ENCODE results near the gene CFAP57.

The CFAP57 gene

DNA sequence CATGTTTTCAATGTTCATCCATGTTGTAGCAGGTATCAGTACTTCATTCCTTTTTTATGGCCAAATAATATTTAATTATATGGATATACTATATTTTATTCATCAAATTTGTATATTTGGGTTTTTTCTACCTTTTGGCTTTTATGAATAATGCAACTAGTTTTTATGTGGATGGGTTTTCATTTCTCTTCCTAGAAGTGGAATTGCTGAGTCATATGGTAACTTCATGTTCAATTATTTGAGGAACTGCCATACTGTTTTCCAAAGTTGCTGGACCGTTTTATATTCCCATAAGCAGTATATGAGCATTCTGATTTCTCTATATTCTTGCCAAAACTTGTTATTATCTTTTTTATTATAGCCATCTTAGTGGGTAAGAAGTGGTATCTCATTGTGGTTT is 16.0 kb downstream of the CFAP57 start:
- H3K27ac ChIP-seq (ENCODE audit: low read length), result no peak overlapping the region
- no peak overlapping the region for H3K9ac ChIP-seq (ENCODE audit: low read depth, low read length)
- no peak overlapping the region for H3K4me3 ChIP-seq (ENCODE audit: low read depth in 1 of 2, low read length in 2 of 2)
- ATAC-seq (ENCODE audit: insufficient read depth, low read depth) (no peak), DNase-seq (no peak)
- H3K79me2 ChIP-seq (ENCODE audit: insufficient read depth, low read length), result no peaks in the 10 kb centered on the region
- no peak overlapping the region for H2AFZ ChIP-seq (ENCODE audit: low read depth, low read length)
- H4K20me1 ChIP-seq (ENCODE audit: insufficient read depth, low read length), result no peaks in the 10 kb centered on the region
- H3K4me2 ChIP-seq (ENCODE audit: insufficient read depth, low read length), result no peak overlapping the region
- no peaks in the 10 kb centered on the region for H3K36me3 ChIP-seq (ENCODE audit: insufficient read depth, low read length)
- H3K4me1 ChIP-seq (ENCODE audit: insufficient read depth, low read length), result no peaks in the 10 kb centered on the region
- no peaks in the 10 kb centered on the region for H3K9me3 ChIP-seq (ENCODE audit: insufficient read depth, low read length, severe bottlenecking)
- H3K27me3 ChIP-seq (ENCODE audit: insufficient read depth, low read length, poor library complexity), result no peaks in the 10 kb centered on the region
- TF ChIP-seq, protein P1, sequence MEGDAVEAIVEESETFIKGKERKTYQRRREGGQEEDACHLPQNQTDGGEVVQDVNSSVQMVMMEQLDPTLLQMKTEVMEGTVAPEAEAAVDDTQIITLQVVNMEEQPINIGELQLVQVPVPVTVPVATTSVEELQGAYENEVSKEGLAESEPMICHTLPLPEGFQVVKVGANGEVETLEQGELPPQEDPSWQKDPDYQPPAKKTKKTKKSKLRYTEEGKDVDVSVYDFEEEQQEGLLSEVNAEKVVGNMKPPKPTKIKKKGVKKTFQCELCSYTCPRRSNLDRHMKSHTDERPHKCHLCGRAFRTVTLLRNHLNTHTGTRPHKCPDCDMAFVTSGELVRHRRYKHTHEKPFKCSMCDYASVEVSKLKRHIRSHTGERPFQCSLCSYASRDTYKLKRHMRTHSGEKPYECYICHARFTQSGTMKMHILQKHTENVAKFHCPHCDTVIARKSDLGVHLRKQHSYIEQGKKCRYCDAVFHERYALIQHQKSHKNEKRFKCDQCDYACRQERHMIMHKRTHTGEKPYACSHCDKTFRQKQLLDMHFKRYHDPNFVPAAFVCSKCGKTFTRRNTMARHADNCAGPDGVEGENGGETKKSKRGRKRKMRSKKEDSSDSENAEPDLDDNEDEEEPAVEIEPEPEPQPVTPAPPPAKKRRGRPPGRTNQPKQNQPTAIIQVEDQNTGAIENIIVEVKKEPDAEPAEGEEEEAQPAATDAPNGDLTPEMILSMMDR (IDR thresholded peaks at IDR 0.05; ENCODE audit: borderline replicate concordance, extremely low read depth, low read length, poor library complexity, severe bottlenecking), result no peak
- no peak for TF ChIP-seq EZH2 (IDR thresholded peaks at IDR 0.05; ENCODE audit: borderline replicate concordance, low read depth, low read length, severe bottlenecking)

- Histone ChIP-seq H2AFZ (ENCODE audit: low read depth, low read length) (no peak overlapping the region), H3K79me2 (ENCODE audit: insufficient read depth, low read length) (no peaks in the 10 kb centered on the region), H3K27ac (ENCODE audit: low read length) (no peak overlapping the region), H3K9me3 (ENCODE audit: insufficient read depth, low read length, severe bottlenecking) (peaks cover 5% of the 10 kb centered on the region), H3K9ac (ENCODE audit: low read depth, low read length) (no peak overlapping the region), H3K4me2 (ENCODE audit: insufficient read depth, low read length) (no peak overlapping the region), H4K20me1 (ENCODE audit: insufficient read depth, low read length) (no peaks in the 10 kb centered on the region), H3K4me3 (ENCODE audit: low read depth in 1 of 2, low read length in 2 of 2) (no peak overlapping the region), H3K36me3 (ENCODE audit: insufficient read depth, low read length) (no peaks in the 10 kb centered on the region), H3K4me1 (ENCODE audit: insufficient read depth, low read length) (no peaks in the 10 kb centered on the region), H3K27me3 (ENCODE audit: insufficient read depth, low read length, poor library complexity) (no peaks in the 10 kb centered on the region)
- DNase-seq (no peak), ATAC-seq (ENCODE audit: insufficient read depth, low read depth) (no peak)
- TF ChIP-seq EZH2 (IDR thresholded peaks at IDR 0.05; ENCODE audit: borderline replicate concordance, low read depth, low read length, severe bottlenecking), result no peak
- TF ChIP-seq, protein P1 (IDR thresholded peaks at IDR 0.05; ENCODE audit: borderline replicate concordance, extremely low read depth, low read length, poor library complexity, severe bottlenecking), result no peak
Observed at GRCh38 chr1:43194509-43194908, 22.4 kb downstream of the CFAP57 start.

GRCh38 chr1:43197343-43198127 is 25.4 kb downstream of the CFAP57 start:
- Histone ChIP-seq H3K4me1 (ENCODE audit: insufficient read depth, low read length) (no peaks in the 10 kb centered on the region), H3K9me3 (ENCODE audit: insufficient read depth, low read length, severe bottlenecking) (peaks cover 5% of the 10 kb centered on the region), H3K27ac (ENCODE audit: low read length) (no peak overlapping the region), H3K36me3 (ENCODE audit: insufficient read depth, low read length) (no peaks in the 10 kb centered on the region), H3K4me3 (ENCODE audit: low read depth in 1 of 2, low read length in 2 of 2) (no peak overlapping the region), H3K27me3 (ENCODE audit: insufficient read depth, low read length, poor library complexity) (no peaks in the 10 kb centered on the region), H3K4me2 (ENCODE audit: insufficient read depth, low read length) (no peak overlapping the region), H4K20me1 (ENCODE audit: insufficient read depth, low read length) (no peaks in the 10 kb centered on the region), H3K9ac (ENCODE audit: low read depth, low read length) (no peak overlapping the region), H2AFZ (ENCODE audit: low read depth, low read length) (no peak overlapping the region), H3K79me2 (ENCODE audit: insufficient read depth, low read length) (no peaks in the 10 kb centered on the region)
- no peak for DNase-seq
- TF ChIP-seq, protein P1 (IDR thresholded peaks at IDR 0.05; ENCODE audit: borderline replicate concordance, extremely low read depth, low read length, poor library complexity, severe bottlenecking), result no peak
- TF ChIP-seq EZH2 (IDR thresholded peaks at IDR 0.05; ENCODE audit: borderline replicate concordance, low read depth, low read length, severe bottlenecking), result no peak
- no peak for ATAC-seq (ENCODE audit: insufficient read depth, low read depth)
